HEK293 (cell line): ENCODE data around the gene KIAA1328.

Source experiments
- CTCF ChIA-PET: fragments of 350-600 bp; formaldehyde crosslinking; extraction: SDS; loops from one replicate; lab custom pipeline; 2021; ENCODE audit warnings: antibody characterized with exemption; lab: Yijun Ruan, JAX
- POLR2A ChIA-PET: fragments of 300-600 bp; formaldehyde crosslinking; extraction: SDS; loops from one replicate; lab custom pipeline; 2020; ENCODE audit warnings: antibody characterized with exemption, inconsistent platforms; lab: Yijun Ruan, JAX
- H3K27ac ChIP-seq: fragments of 200-500 bp; sonication (Bioruptor generic); 2 replicates; pipeline ENCODE4 v1.5.1; 2014; ENCODE audit warnings: low read depth, low read length, control low read depth, inconsistent platforms; ENCODE audit errors: extremely low read depth
- H3K36me3 ChIP-seq, 2 experiments: fragments of 200-500 bp in 1 of 2; sonication (Bioruptor generic) in 1 of 2; 1 replicate in 1 of 2; 2 replicates in 1 of 2; pipeline ENCODE4 v1.5.1; 2014 to 2017; ENCODE audit warnings: inconsistent platforms in 2 of 2, low read length in 2 of 2; ENCODE audit not compliant: control insufficient read depth in 2 of 2, insufficient read depth in 1 of 2
- H3K4me1 ChIP-seq: fragments of 200-500 bp; sonication (Bioruptor generic); 2 replicates; pipeline ENCODE4 v1.5.1; 2014; ENCODE audit warnings: mild to moderate bottlenecking, low read length, inconsistent platforms; ENCODE audit not compliant: control insufficient read depth, insufficient read depth
- H3K4me3 ChIP-seq: 2 replicates; pipeline ENCODE4 v1.5.1; 2011; ENCODE audit warnings: low read depth, mild to moderate bottlenecking, control low read depth, low read length, moderate library complexity
- H3K9me3 ChIP-seq: fragments of 200-500 bp; sonication (Bioruptor generic); 2 replicates; pipeline ENCODE4 v1.5.1; 2014; ENCODE audit warnings: low read depth, low read length, inconsistent platforms; ENCODE audit not compliant: control insufficient read depth, insufficient read depth
- ELK4 ChIP-seq: IDR thresholded peaks from 2 replicates; pipeline ENCODE4 v1.6.1; 2011; ENCODE audit warnings: mild to moderate bottlenecking, low read depth, low read length, borderline replicate concordance
- KLF1 ChIP-seq: fragments of 450-650 bp; formaldehyde crosslinking; IDR thresholded peaks from 2 replicates; pipeline ENCODE4 v1.5.1; 2016; ENCODE audit warnings: missing biosample characterization, missing genetic modification characterization
- KLF10 ChIP-seq: fragments of 450-650 bp; IDR thresholded peaks from 2 replicates; pipeline ENCODE4 v1.5.1; 2018; ENCODE audit warnings: missing biosample characterization, mild to moderate bottlenecking, missing genetic modification characterization
- MZF1 ChIP-seq: fragments of 450-650 bp; formaldehyde crosslinking; IDR thresholded peaks from 2 replicates; pipeline ENCODE4 v1.5.1; 2017; ENCODE audit warnings: missing biosample characterization, missing genetic modification characterization, borderline replicate concordance
- REPIN1 ChIP-seq: fragments of 450-650 bp; formaldehyde crosslinking; IDR thresholded peaks from 2 replicates; pipeline ENCODE4 v1.5.1; 2017; ENCODE audit warnings: missing biosample characterization, missing genetic modification characterization, low read depth
- SALL2 ChIP-seq: fragments of 450-650 bp; formaldehyde crosslinking; IDR thresholded peaks from 2 replicates; pipeline ENCODE4 v1.5.0; 2017; ENCODE audit warnings: missing biosample characterization, mild to moderate bottlenecking, missing genetic modification characterization, borderline replicate concordance
- SCRT1 ChIP-seq: fragments of 450-650 bp; formaldehyde crosslinking; IDR thresholded peaks from 2 replicates; pipeline ENCODE4 v1.5.1; 2016; ENCODE audit warnings: missing biosample characterization, missing genetic modification characterization, borderline replicate concordance
- WT1 ChIP-seq: fragments of 450-650 bp; formaldehyde crosslinking; IDR thresholded peaks from 2 replicates; pipeline ENCODE4 v1.5.1; 2016; ENCODE audit warnings: missing biosample characterization, missing genetic modification characterization
- ZBTB20 ChIP-seq: fragments of 450-650 bp; formaldehyde crosslinking; IDR thresholded peaks from 2 replicates; pipeline ENCODE4 v1.5.1; 2016; ENCODE audit warnings: missing biosample characterization, missing genetic modification characterization
- ZEB2 ChIP-seq: fragments of 450-650 bp; formaldehyde crosslinking; IDR thresholded peaks from 2 replicates; pipeline ENCODE4 v1.5.1; 2016; ENCODE audit warnings: missing biosample characterization, missing genetic modification characterization
- ZFP37 ChIP-seq: fragments of 450-650 bp; formaldehyde crosslinking; IDR thresholded peaks from 2 replicates; pipeline ENCODE4 v1.5.1; 2016; ENCODE audit warnings: missing biosample characterization, missing genetic modification characterization
- ZNF114 ChIP-seq: fragments of 450-650 bp; formaldehyde crosslinking; IDR thresholded peaks from 2 replicates; pipeline ENCODE4 v1.5.0; 2017; ENCODE audit warnings: missing biosample characterization, missing genetic modification characterization
- ZNF133 ChIP-seq: fragments of 450-650 bp; formaldehyde crosslinking; IDR thresholded peaks from 2 replicates; pipeline ENCODE4 v1.5.1; 2016; ENCODE audit warnings: missing biosample characterization, missing genetic modification characterization
- ZNF175 ChIP-seq: fragments of 450-650 bp; formaldehyde crosslinking; IDR thresholded peaks from 2 replicates; pipeline ENCODE4 v1.5.1; 2016; ENCODE audit warnings: missing biosample characterization, missing genetic modification characterization
- ZNF19 ChIP-seq: fragments of 450-650 bp; formaldehyde crosslinking; IDR thresholded peaks from 2 replicates; pipeline ENCODE4; 2016; ENCODE audit warnings: missing biosample characterization, missing genetic modification characterization, low read depth
- ZNF248 ChIP-seq: fragments of 450-650 bp; formaldehyde crosslinking; IDR thresholded peaks from 2 replicates; pipeline ENCODE4 v1.5.1; 2017; ENCODE audit warnings: missing biosample characterization, missing genetic modification characterization
- ZNF335 ChIP-seq: fragments of 450-650 bp; formaldehyde crosslinking; conservative IDR thresholded peaks from 2 replicates; pipeline ENCODE4 v1.5.1; 2016; ENCODE audit warnings: missing biosample characterization, missing genetic modification characterization
- ZNF366 ChIP-seq: fragments of 450-650 bp; formaldehyde crosslinking; conservative IDR thresholded peaks from 2 replicates; pipeline ENCODE4 v1.5.1; 2016; ENCODE audit warnings: missing biosample characterization, missing genetic modification characterization
- ZNF394 ChIP-seq: fragments of 450-650 bp; formaldehyde crosslinking; IDR thresholded peaks from 2 replicates; pipeline ENCODE4 v1.5.1; 2016; ENCODE audit warnings: missing biosample characterization, missing genetic modification characterization, mild to moderate bottlenecking, moderate library complexity, borderline replicate concordance
- ZNF416 ChIP-seq: fragments of 450-650 bp; formaldehyde crosslinking; IDR thresholded peaks from 2 replicates; pipeline ENCODE4 v1.5.1; 2016; ENCODE audit warnings: missing biosample characterization, missing genetic modification characterization
- ZNF501 ChIP-seq: fragments of 450-650 bp; formaldehyde crosslinking; IDR thresholded peaks from 2 replicates; pipeline ENCODE4 v1.5.1; 2016; ENCODE audit warnings: missing biosample characterization, missing genetic modification characterization
- ZNF529 ChIP-seq: fragments of 450-650 bp; formaldehyde crosslinking; IDR thresholded peaks from 2 replicates; pipeline ENCODE4 v1.5.1; 2017; ENCODE audit warnings: missing genetic modification characterization, missing biosample characterization; ENCODE audit not compliant: insufficient replicate concordance
- ZNF544 ChIP-seq: fragments of 450-650 bp; formaldehyde crosslinking; IDR thresholded peaks from 2 replicates; pipeline ENCODE4 v1.5.0; 2017; ENCODE audit warnings: missing biosample characterization, missing genetic modification characterization
- ZNF571 ChIP-seq: fragments of 450-650 bp; formaldehyde crosslinking; IDR thresholded peaks from 2 replicates; pipeline ENCODE4 v1.5.0; 2017; ENCODE audit warnings: missing biosample characterization, missing genetic modification characterization
- ZNF624 ChIP-seq: fragments of 450-650 bp; formaldehyde crosslinking; IDR thresholded peaks from 2 replicates; pipeline ENCODE4 v1.5.1; 2017; ENCODE audit warnings: missing biosample characterization, missing genetic modification characterization
- ZNF670 ChIP-seq: fragments of 450-650 bp; formaldehyde crosslinking; IDR thresholded peaks from 2 replicates; pipeline ENCODE4 v1.5.1; 2016; ENCODE audit warnings: missing biosample characterization, missing genetic modification characterization, low read depth
- ZNF692 ChIP-seq: fragments of 450-650 bp; formaldehyde crosslinking; IDR thresholded peaks from 2 replicates; pipeline ENCODE4 v1.5.1; 2016; ENCODE audit warnings: missing biosample characterization, missing genetic modification characterization
- ZNF704 ChIP-seq: fragments of 450-650 bp; formaldehyde crosslinking; IDR thresholded peaks from 2 replicates; pipeline ENCODE4 v1.5.1; 2016; ENCODE audit warnings: missing biosample characterization, missing genetic modification characterization
- ZNF768 ChIP-seq: fragments of 450-650 bp; formaldehyde crosslinking; IDR thresholded peaks from 2 replicates; pipeline ENCODE4 v1.5.1; 2018; ENCODE audit warnings: missing biosample characterization, mild to moderate bottlenecking, missing genetic modification characterization
- ZXDB ChIP-seq: fragments of 450-650 bp; formaldehyde crosslinking; IDR thresholded peaks from 2 replicates; pipeline ENCODE4 v1.5.1; 2016; ENCODE audit warnings: missing biosample characterization, missing genetic modification characterization

Gene KIAA1328

GRCh38 chr18:36829362-36830157 lies 633 bp downstream of the KIAA1328 start:
- Histone ChIP-seq H3K9me3 (no peaks in the 10 kb centered on the region), H3K27ac (peak overlapping the region; percentile 17; the same call in 1 of the 2 replicates), H3K36me3 (peaks cover 0 to 8% of the 10 kb centered on the region in 2 experiments; a peak in 2 of 3 replicates), H3K4me1 (no peaks in the 10 kb centered on the region), H3K4me3 (peak overlapping the region; percentile 97)
- POLR2A ChIA-PET: interaction anchor here (0.6 to 1.5 kb wide), 5 partner anchors 10 to 70 kb away, joined by 3 to 7 read pairs (median 3); no protein-coding TSS in a partner anchor
- CTCF ChIA-PET: interaction anchor here (0.6 to 1.5 kb wide), 11 partner anchors 10 to 561 kb away, joined by 3 to 6 read pairs (median 3); no protein-coding TSS in a partner anchor
- peak; percentile 94 for TF ChIP-seq ZBTB20 (tag by site-specific recombination)
- TF ChIP-seq ZNF544 (tag by site-specific recombination): no peak
- TF ChIP-seq ZNF175: no peak
- no peak for TF ChIP-seq ZNF19 (tag by site-specific recombination)
- no peak for TF ChIP-seq ZNF248
- no peak for TF ChIP-seq ZEB2 (tag by site-specific recombination)
- no peak for TF ChIP-seq ZNF670 (tag by site-specific recombination)
- no peak for TF ChIP-seq ZNF133 (tag by site-specific recombination)
- TF ChIP-seq ZNF501: peak; percentile 49; the same call in 1 of the 2 replicates
- TF ChIP-seq SCRT1 (tag by site-specific recombination): peak; percentile 79
- no peak for TF ChIP-seq REPIN1 (tag by site-specific recombination)
- no peak for TF ChIP-seq ZNF624 (tag by site-specific recombination)
- no peak for TF ChIP-seq ZNF704 (tag by site-specific recombination)
- no peak for TF ChIP-seq ZNF394
- TF ChIP-seq ZNF529: no peak
- no peak for TF ChIP-seq ZNF768 (tag by site-specific recombination)
- no peak for TF ChIP-seq MZF1 (tag by site-specific recombination)
- no peak for TF ChIP-seq WT1
- peak; percentile 77; the same call in 1 of the 2 replicates for TF ChIP-seq ZNF335 (tag by site-specific recombination)
- TF ChIP-seq ZFP37 (tag by site-specific recombination): 0 out of 2 replicates have a peak, but pooled peaks have one; percentile 23
- TF ChIP-seq ZNF571 (tag by site-specific recombination): no peak
- TF ChIP-seq ZNF692: no peak
- TF ChIP-seq ZNF114: no peak
- TF ChIP-seq SALL2 (tag by site-specific recombination): no peak
- TF ChIP-seq KLF10 (tag by site-specific recombination): no peak
- no peak for TF ChIP-seq ZNF366 (tag by site-specific recombination)
- TF ChIP-seq KLF1 (tag by site-specific recombination): no peak
- no peak for TF ChIP-seq ZNF416 (tag by site-specific recombination)
- no peak for TF ChIP-seq ELK4
- no peak for TF ChIP-seq ZXDB (tag by site-specific recombination)
